GM18870 (cell line): ENCODE measurements around the gene AUTS2.

Experiments used
- ATAC-seq: cut with Tn5 transposase; IDR thresholded peaks from one replicate; pipeline ENCODE4 v1.9.1; 2021; ENCODE audit warnings: moderate library complexity; ENCODE audit not compliant: unreplicated experiment

AUTS2 gene

DNA sequence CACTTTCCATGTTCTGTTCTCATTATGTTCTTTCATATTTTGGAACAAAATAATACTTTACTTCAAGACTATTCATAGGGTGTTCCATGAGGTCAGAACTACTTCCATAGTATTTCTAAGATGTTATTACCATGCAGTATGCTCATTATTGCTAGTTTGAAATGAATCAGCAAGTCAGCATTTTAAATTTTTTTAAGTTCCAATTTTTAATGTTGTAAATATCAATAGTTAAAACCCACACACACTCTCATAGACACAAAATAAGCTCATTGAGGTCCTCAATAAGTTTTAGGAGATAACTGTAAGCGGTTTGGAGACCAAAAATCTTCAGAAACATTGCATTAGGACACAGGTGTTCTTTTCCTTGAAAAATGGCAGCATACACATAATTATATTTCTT lies 550.7 kb downstream of the AUTS2 start:
- ATAC-seq, result no peak

DNA sequence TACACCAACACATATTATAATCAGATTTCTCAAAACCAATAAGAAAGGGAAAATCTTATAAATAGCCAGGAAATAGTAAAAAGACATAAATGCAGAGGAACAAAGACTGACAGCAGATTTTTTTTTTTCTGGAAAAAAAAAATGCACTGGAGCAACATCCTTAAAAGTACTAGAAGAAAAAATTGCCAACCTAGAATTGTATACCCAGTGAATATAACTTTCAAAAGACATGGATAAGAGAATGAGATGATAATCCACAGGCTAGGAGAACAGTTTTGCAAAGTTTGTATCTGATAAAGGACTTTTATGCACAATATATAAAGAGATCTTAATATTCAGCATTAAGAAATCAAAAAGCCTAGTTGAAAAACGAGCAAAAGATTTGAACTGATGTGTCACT lies 554.0 kb downstream of the AUTS2 start:
- ATAC-seq, result no peak

DNA sequence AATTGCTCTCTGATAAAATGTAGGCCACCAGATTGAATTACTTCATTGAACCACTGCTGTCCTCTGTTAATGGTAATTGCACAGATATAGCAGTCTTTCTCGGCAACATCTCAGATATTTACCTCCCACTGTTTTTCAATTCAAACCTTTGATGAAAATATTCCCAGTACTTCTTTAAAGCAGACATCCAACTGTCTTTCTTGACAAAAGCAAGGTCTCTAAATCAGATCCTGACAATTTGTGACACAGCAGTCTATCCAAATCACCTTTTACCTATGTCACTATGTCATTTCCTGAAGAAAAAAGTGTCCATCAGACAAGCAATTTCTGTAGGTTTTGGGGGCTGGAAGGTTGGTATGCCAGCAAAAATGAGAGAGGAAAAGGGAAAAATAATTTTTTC lies 555.7 kb downstream of the AUTS2 start:
- ATAC-seq, result no peak

DNA sequence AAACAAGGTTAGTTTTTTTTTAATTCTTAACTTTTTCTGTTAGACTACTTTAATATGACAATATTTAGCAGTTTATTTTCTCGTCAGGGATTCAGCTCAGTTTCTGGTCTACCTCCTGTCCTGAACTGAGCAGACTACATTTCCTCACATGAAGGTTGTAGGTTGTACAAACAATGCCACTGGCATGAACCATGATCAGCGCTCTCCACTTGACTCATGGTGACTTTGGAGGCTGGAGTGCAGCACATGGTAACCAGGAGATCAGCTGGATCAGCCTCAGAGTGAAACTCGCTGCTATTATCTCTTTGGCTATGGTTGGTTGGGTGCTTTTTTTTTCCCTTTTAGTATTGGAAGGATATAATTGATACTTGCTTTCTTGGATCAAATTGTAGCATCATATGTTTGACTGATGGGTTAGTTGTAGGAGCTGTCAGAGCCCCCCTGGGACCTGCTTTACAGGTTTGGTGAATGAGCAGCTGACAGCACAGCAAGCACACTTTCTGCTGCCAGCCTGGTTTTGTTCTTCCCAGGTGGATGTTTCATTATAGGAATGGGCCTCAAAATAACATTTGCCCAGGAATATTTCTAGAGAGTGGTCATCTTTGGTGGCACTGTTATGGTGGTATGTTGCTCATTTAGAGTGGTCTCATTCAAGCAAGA lies 556.4 kb downstream of the AUTS2 start:
- ATAC-seq, result no peak

DNA sequence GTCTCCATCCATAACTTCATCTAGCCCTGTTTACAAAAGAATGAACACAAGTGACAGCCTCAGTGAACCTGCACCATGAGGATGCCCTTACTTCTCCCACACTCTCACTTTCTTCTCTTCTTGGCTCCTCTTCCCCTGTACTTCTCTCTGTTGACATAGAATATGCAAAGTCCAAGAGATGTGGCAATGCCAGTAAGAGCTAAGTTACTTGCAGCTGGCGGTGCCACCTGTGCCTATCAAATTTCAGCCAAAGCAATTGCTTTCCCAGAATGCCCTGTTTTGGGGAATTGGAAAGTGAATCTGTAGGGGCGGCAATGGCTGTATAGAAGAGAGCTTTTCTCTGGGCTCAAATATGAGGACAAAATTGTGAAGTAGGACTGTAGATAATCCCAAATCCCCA lies 557.8 kb downstream of the AUTS2 start:
- no peak for ATAC-seq

DNA sequence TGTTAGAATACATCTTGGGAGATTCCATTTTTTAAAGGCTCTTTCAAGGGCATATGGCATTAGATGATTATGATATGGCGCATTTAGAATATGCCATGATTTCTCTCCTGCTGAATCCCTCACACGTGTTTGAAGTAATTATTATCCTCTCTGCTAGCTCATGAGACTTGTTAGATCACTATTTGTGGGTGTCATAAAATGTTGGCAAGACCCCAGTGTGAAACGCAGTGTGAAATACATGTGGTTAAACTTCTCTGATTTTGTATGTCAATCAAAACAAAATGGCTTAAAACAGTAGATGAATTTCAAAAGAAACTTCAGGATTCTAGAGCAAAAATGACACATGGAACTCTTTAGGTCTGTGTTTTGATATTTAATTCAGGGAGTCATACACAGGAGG lies 560.8 kb downstream of the AUTS2 start:
- ATAC-seq, result no peak

DNA sequence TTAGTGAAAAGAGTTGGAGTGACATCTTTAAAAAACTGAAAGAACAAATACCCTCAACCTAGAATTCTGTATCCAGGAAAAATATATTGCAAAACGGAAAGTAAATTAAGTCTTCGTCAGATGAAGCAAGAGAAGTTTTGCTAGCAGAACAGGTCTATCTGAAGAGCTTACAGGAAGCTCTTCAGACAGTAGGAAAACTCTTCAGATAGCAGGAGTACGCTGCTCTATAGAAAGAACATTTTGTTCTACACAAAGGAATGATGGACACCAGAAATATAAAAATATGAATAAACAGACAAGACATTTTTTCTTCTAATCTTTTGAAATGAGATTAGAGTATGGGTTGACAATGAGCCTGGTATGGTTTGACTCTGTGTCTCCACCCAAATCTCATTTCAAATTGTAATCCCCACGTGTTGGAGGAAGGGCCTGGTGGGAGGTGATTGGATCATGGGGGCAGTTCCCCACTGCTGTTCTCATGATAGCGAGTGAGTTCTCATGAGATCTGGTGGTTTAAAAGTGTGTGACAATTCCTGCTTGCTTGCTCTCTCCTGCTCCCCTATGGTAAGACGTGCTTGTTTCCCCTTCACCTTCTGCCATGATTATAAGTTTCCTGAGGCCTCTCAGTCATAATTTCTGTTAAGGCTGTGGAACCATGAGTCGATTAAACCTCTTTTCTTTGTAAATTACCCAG lies 567.3 kb downstream of the AUTS2 start:
- ATAC-seq, result no peak

DNA sequence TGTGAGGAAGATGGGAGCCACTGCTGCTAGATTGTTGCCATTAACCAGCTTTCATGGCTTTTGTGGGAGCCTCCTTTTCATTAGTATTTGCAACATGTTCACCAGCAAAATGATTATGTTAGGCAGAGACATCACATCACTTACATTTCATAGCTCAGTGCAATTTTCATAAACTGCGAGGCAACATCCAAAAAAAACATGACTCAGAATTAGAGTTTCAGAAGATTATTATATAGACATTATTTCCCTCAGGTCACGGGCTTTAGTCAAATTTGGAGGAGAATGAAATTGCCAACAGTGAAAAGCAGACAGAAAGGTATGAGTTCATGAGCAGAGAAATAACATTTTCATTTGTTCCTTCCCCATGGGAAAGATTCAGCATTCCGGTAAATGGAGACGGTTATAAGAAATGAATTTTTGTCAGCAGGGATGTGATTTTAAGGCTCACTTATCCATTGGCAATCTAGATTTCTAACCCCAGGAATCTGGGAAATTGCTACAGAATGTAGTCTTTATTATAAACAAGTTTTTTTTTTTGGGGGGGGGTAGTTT lies 573.2 kb downstream of the AUTS2 start:
- ATAC-seq, result no peak

DNA sequence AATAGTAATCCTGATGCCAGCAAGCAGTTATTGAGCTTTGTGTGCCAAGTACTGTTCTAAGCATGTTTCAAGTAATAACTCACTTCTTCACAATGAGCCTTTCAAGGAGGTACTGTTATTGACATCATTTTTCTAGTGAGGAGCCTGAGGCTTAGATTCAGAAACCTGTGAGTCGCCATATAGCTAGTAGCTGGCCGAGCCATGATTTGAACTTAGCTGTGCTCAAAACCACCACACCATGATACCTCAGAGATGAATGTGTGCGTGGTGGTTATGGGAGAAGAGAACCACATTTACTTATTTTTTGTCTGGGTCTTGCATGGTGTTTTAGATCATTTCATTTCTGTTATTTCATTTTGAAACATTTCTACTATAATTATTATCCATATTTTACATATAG lies 578.9 kb downstream of the AUTS2 start:
- ATAC-seq, result no peak

DNA sequence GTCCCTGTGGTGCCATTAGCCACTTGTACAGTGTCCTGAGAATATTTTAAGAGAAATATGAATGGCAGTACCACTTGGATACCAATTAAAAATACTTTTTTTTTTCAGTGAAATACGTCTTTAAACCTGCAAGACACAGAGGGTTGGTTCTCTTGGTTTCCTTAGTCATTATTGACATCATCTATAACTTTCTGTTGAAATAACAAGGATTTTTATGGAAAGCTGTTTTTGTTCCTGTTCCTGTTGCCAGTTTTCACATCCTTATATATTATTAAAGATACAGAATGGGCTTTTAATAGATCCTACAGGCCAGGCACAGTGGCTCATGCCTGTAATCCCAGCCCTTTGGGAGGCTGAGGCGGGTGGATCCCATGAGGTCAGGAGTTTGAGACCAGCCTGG lies 579.9 kb downstream of the AUTS2 start:
- no peak for ATAC-seq

DNA sequence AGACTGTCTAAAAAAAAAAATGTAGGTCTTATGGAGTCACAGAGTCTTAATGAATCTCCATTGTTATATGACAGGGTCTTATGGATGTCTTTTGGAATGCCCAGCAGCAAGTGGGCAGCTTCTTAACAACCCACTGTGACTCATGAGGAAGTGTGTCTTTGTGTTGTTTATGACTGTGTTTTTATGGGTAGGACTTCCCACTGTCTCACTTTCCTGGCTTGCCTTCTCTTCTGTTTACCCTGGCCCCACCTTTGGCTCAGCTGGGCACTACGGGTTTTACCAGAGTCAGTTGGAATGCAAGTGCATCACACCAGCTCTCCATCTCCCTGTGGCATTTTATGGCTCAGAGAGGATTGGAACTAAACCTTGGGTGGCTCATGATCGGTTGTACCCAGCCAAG lies 580.5 kb downstream of the AUTS2 start:
- no peak for ATAC-seq

DNA sequence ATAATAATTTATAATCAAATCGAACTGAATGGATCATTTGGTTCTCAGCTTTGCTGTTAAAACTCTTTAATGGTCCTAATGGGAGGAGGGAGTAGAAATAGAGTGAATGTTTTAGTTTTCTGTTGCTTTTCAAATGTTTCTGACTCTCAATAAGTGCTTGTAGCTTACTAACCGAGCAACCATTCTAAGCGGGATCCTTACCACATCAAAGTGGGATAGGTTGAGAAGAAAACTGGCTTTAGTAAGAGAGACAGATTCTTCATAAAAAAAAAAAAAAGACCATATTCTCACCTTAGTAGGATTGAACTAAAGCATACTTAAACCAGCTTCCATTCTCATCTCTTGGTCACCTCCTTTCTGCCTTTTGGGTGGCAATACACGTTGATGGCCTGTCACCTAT lies 584.2 kb downstream of the AUTS2 start:
- ATAC-seq, result no peak

DNA sequence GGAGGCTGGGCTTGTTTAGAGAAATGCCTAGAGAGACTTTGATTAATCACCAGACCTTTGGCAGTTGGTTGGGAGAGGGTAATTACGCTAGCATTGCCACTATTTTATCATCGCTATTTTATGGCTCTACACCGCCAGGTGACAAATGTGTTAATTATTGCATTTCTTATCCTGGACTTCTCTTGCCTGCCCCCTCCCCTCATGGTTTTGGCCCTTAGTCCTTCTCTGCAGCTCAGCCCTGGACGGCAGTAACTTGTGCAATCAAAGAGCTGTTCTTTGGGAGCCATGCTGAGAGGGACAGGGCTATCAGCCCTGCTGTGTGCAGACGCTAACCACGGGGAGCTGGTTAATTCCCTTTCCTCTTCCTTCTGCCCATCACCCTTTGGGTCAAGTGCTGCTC lies 585.0 kb downstream of the AUTS2 start:
- no peak for ATAC-seq

DNA sequence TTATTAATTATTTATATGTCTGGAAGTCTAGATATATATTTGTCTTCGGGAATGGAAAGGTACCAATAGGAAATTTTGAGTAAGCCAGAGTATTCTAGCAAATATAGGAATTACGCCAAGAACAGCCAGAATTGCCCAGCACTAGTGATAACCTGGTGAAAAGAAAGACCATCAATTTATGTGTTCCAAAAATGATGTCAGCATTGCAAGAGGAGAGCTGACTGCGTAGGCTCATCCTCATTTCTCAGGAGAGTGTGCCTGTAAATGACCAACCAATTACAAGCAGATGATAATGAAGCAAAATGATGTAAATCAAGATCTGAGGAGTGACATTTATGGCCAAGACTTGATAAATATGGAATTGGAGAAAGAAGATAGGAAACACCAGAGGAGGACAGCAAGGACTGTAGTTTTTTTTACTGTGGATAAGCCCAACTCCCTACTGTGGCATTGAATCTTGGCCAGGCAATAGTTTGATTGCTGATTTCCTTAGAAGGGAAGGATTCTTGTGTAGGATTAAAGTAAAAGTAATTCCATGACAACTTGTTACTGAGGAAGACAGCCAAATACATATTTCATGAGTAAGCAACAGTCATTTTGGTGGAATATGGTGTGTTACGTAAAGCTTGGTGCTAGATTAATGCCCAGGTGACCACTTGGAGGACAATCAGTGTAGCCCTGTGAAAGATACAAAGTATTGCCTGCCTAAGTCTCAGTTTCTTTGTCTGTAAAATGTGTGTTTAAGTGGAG lies 590.8 kb downstream of the AUTS2 start:
- ATAC-seq, result no peak

DNA sequence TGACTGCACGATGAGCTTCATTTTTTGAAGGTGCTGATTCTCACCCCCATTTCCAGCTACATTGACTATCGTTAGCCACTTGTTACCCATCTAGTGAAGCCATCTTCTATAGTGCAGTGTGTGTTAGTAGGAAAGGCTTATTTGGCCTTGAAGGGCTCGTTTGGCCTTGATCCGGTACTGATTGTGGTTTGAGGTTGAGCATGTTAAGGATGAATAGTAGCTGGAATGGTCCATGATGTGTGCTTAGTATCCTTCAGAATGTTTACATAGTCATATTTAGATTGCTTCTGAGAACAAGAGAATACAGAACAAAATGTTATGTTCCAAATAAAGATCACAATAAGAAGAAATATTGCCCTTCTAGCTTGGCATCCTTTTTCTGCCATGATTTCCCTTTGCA lies 591.5 kb downstream of the AUTS2 start:
- no peak for ATAC-seq

DNA sequence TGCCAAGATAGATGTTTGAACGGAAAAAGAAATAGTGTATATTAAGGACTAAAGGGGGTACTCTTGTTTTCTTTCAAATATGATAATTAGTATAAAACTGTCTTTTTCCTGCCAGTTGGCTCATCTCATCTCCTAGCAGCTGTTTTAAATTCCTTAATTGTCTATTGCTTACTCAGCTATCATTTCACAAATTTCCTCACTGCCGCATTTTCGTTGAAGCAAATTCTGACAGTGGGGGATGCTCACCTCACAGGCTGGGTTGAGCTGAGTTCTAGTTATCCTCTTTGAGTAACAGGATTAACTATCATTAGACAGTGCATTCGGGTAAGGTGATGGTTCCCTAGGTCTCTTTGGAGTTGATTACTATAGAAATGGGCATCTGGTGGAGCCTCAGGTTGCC lies 592.0 kb downstream of the AUTS2 start:
- ATAC-seq, result no peak

DNA sequence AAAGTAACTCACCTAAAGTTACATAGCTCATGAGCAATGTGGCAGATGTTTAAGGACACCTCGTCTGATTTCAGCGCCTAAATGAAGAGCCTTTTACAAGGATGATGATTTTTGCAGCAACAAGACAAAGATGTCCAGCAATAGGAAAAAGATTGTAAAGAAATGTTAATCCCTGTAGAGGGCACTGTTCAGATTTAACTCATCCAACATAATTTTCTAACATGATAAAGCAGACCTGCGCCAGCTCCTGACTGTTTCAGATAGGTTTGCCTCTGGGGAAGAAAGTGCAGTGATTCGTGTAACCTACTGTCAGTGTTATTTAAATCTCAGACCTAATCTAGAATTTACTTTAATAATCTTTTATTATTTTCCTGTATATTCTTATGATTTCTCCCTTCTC lies 595.2 kb downstream of the AUTS2 start:
- no peak for ATAC-seq

DNA sequence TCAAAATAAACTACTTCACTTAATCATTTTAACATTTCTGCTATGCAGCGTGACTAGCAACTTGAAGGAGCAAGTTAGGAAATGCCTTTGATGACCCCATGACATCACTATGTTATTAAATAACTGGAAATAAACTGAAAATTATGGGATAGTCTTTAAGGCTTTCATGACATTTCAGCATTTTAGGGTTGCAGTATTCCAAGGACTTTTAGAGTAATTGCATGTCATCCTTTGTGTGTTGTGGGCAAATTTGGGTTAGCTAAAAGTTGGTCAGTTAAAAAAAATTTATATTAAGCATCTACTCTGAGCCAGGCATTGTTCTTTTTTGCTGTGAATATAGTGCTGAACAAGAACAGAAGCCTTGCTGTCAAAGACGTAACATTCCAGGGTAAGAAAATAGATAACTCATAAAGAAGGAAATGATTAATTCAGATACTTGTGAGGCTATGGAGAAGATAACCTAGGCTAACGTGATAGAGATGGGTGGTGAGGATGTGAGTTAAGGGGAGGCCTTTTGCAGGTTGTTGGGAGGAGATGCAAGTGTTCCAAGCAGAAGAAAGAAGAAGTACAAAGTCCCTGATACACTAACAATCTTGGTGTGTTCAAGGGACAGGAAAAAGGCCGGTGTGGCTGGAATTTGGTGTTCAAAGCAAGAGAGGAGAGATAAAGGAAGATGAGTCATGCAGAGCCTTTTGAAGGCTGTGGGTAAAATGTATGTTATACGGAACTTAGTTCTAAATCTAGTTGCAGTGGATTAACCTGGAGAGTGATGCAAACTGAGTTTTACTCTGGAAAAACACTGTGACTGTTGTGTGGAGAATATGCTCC lies 610.2 kb downstream of the AUTS2 start:
- no peak for ATAC-seq

DNA sequence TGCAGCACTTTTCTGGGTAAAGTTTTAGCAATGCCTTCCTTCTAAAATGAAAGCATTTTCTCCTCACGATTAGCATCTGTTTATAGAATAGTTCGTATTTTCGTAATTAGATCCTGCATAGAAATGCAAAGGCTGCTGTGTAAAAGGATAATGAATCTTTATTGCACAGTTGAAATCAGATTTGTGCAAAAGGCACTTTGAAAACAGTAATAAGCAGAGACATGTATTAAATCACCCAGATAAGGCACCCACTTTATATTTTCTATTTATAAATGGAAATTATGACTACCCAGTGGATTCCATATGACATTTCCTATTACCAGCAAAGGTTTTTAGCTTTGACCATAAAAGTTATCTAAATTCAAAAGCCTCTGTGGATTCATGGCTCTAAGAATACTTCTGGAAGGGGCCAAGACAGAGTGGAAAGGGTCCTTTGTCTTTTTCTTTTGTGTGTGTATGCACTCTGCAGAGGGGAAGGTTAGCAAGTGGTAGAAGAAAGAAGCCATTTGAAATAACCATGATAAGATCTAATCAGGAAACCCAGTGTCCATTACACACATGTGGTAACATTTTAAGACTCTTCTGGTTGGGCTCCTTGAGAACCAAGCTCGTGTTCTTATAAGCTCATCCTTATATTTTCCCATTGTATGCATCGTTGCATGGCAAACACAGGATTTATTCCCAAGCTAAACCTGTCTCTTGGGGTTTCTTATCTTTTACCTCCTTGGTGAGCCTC lies 612.1 kb downstream of the AUTS2 start:
- ATAC-seq, result no peak

DNA sequence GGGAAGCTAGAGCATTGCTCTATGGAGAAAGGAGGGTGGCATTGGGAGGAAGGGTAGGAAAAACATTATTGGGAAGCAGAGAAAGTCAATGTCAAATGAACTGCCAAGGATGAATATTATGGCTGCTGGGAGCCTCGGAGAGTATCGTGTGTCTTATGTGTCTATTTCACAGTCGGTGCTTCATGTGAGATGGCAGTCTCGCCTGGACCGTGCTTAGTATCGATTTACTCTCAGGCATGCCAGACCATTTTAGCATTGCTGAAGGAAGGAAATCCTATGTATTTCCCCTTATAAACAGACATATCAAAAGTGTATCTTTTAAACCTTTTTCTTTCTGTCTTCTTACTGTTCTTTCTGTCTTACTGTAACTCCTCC lies 612.6 kb downstream of the AUTS2 start:
- ATAC-seq, result no peak

DNA sequence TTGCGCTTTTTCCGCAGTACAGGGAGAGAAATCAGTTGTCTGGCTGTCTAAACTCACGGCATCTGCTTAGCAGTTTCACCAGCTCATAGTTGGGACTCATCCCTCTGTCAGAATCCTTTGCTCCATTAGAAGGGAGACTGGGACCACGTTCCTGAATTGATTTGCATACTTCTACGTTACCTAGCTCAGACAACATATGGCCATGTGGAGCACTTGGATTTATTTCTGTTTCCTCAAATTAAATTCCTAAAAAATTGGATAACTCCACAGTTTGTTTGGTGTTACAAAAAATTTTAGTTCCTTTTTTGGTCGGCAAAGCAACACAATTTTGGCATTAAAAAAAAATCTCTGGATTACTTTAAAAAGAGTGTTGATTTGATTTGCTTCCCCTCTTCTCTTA lies 614.0 kb downstream of the AUTS2 start:
- ATAC-seq, result no peak
